Measurements from ENCODE around the gene CDK14.

- no peak for TF ChIP-seq CTCF (IDR thresholded peaks at IDR 0.05; ENCODE audit: low read length)
- TF ChIP-seq EZH2 (optimal IDR thresholded peaks at IDR 0.05; ENCODE audit: low read depth, low read length): no peak
- TF ChIP-seq EZH2phosphoT487 (IDR thresholded peaks at IDR 0.05; ENCODE audit: low read length): no peak
Observed at GRCh38 chr7:90719155-90719554, 123.0 kb downstream of the CDK14 start.
